Stromal cell of bone marrow (primary cell): Measurements from ENCODE around the gene ARRB1.
"Not testable (repeated sequence)": the region's sequence is repeated elsewhere in the genome, so short reads cannot be mapped to it uniquely, and the experiment has no call there.

ENCODE experiments used
- DNase-seq: peaks from one replicate; pipeline ENCODE4 v3.0.0-alpha.2; 2012; ENCODE audit warnings: low read depth

The ARRB1 gene

GRCh38 chr11:75298976-75299260 lies 52.5 kb downstream of the ARRB1 start:
- no peak for DNase-seq

GRCh38 chr11:75298191-75298975 lies 53.1 kb downstream of the ARRB1 start:
- no peak for DNase-seq

GRCh38 chr11:75293903-75294302 lies 57.6 kb downstream of the ARRB1 start:
- DNase-seq = no peak

DNA sequence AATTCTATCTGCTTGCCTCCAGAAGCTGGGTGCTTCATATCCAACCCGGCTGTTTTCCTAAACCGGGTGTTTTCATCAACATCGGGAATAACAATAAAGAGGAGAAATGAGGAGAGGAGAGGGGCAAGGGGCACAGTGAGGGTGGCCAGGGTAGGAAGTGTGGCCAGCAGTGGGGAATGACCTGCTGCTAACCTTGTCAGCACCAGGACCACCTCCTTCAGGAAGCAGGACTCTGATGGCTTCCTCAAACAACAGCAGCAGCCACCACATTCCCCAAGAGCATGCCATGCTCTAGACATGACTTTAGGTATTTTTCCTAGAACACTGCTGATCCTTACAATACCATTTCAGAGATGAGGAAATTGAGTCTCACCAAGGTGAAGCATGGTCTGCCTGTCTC lies 58.5 kb downstream of the ARRB1 start:
- DNase-seq = no peak

- DNase-seq = no peak
Observed at GRCh38 chr11:75291741-75292140, 59.7 kb downstream of the ARRB1 start.

DNA sequence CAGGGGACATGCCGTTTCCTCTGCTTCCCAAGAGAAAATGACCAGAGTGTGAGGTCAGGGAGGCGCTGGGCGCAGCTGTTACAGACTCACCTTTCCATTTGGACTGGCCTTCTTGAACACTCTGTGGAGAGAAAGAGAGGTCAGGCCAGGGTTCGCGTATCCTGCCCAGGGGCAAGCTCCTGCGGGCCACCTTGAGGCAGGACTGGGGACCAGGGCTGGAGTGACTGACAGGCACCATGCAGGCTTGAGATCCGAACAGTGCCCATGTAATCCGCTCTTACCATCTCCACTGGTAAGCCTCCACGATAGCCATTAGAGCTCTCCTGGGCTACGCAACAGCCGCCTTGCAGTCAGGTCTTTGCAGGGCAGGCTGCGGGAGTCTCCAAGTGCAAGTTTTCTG lies 61.5 kb downstream of the ARRB1 start:
- no peak for DNase-seq

GRCh38 chr11:75289511-75289760 lies 62.0 kb downstream of the ARRB1 start:
- DNase-seq = no peak

DNA sequence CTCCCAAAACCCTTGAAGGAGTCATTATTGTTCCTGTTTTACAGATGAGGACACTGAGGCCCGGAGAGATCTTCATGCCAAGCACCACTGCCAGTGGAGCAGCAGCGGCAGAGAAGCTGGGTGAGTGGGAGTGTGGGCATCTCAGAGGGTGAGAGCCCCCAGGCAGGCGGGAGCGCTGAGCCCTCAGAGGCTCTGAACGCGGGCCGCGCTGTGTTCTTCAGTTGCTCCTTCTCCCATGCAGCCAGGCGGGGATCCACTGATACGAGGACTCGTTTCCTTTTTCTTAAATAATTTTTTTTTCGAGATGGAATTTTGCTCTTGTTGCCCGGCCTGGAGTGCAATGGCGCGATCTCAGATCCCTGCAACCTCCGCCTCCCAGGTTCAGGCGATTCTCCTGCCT lies 63.9 kb downstream of the ARRB1 start:
- DNase-seq = no peak

DNA sequence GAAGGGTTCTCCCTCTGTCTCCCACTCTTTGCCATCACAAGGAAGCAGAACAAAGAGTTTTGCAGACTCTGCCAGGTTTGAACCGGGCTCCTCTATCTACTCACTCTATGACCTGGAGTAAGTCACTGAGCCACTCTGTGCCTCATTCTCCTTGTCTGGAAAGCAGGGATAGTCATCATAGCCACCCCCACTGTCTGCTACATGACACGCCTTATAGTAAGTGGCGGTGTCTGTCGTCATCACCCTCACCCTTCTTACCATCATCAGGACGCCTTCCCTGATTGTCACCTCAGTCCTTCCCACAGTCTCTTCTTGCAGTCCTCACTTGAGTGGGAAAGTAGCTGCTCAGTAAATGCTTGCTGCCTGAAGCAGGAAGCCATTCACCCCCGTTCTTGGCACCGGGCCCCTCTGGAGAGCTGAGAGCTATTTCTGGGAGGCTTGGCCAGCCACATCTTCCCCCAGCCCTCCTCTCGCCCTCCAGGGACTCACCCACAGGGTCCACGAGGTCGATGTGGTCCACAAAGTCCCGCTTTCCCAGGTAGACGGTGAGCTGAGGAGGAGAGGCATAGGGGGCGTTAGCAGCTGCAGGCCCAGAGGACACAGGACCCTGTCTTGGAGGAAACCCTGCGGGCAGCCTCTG lies 64.5 kb downstream of the ARRB1 start:
- DNase-seq = no peak

GRCh38 chr11:75285776-75286360 lies 65.6 kb downstream of the ARRB1 start:
- DNase-seq = no peak

DNA sequence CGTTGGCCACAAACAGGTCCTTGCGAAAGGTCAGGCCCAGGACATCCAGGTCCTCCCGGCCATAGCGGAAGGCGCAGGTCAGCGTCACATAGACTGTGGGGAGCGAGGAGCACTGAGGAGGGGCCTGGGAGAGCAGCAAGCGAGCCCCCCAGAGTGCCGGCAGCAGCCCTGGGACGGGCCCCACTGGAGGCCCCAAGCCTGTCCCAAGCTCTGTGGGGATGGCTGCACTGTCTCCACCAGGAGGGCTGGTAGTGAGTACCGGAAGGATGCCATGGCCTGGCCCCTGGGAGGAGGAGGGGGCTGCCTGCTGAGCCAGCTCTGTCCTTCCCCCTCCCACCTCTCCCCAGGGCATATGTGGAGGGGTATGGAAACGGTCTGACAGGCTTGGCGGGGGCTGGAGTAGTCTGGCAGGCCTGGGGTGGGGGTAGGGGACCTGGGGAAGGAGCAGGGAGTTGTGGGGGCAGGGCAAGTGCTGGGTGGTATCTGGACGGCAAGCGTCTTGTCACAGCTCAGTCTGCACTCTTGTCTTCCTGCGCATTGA lies 68.0 kb downstream of the ARRB1 start:
- no peak for DNase-seq

GRCh38 chr11:75281469-75282095 lies 69.9 kb downstream of the ARRB1 start:
- DNase-seq = no peak

DNA sequence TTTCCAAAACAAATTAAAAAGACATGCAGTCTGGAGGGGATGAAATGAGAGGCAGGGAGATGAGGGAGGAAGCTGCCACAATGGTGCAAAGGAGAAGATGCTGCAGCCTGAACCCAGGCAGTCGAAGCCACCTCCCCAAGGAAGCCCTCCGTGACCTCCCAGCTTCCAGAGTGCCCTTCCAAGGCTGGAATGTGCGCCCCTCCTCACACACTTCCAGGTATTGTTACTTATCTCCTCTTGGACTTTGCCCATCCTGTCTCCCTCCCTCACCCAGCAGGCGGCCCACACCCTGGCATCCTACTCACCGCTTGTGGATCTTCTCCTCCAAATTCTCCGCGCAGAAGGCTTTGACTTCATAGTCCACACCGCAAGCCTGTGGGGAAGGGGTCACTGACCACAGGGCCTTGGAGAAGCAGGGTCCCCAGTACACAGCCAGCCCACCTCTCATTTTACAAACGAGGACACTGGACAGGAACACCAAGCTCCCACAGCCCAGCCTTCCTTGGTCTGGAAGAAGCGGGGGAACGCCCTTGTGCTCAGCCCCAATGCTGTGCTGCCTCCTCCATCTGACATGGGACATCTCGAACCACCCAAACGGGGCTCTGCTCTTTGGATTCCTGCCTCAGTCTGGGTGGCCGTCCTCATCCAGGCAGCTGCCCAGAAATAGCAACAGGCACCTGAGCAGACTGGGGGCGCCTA lies 70.5 kb downstream of the ARRB1 start:
- no peak for DNase-seq

DNA sequence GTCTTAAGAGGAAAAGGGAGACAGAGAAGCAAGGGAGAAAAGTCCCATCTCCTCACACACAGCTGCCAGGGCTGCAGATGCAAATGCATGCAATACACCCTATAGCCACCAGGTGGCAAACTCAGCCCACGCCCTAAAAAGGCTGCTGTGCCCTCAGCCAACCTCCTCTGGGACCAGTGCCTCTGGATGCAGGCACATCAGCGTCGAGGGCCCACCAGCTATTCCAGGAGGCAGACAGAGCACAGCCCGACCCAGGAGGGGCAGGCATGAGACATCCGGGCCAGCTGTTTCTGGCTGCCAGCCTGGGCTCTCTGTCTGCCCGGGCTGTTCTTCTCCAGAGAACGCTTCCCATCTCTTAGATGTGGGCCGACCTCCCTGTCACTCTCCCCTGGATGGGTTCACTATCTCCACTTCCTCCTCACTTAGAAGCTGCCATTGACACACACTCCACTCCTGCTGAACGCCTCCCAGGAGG lies 71.2 kb downstream of the ARRB1 start:
- peak; percentile 35 for DNase-seq

GRCh38 chr11:75279273-75279672 lies 72.2 kb downstream of the ARRB1 start:
- DNase-seq = no peak

DNA sequence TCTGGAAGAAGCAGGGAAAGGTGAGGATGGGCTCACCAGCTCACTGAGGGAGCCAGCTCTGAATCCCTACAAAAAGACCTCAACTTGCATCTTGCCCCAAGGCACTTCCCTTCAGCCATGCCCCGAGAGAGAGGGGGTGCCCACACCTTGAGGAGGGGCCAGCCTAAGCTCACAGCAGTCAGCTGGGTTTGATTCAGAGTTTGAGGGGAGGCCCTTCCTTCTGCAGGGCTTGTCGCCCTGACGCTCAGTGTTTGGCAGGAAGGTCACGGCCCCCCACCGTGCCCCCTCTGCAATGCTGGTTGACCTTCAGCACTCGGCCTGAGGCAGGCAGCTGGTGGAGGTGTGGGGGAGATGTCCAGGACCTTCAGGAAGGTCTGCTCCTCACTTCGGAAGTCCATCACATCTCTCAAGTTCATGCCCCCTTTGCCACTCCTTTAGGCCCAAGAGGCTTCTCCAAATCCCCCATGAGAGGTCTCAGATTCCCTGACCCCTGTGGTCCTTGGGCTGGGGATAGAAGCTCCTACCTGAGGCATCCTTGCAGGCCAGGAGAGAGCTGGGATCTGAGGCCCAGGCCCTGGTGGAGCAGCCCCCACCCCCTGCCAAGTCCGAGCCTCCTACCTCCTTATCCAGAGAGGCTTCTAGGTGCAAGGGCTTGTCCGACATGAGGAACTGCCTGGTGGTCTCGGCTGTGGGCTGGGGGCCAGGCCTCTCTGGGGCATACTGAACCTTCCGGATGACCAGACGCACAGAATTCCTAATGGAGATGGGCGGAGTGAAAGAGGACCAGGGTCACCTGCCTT lies 73.3 kb downstream of the ARRB1 start:
- DNase-seq = no peak

- no peak for DNase-seq
Observed at GRCh38 chr11:75277211-75277805, 74.2 kb downstream of the ARRB1 start.

GRCh38 chr11:75276686-75277085 lies 74.8 kb downstream of the ARRB1 start:
- no peak for DNase-seq

GRCh38 chr11:75276186-75276585 lies 75.3 kb downstream of the ARRB1 start:
- DNase-seq = no peak

GRCh38 chr11:75275581-75275980 lies 75.9 kb downstream of the ARRB1 start:
- no peak for DNase-seq

DNA sequence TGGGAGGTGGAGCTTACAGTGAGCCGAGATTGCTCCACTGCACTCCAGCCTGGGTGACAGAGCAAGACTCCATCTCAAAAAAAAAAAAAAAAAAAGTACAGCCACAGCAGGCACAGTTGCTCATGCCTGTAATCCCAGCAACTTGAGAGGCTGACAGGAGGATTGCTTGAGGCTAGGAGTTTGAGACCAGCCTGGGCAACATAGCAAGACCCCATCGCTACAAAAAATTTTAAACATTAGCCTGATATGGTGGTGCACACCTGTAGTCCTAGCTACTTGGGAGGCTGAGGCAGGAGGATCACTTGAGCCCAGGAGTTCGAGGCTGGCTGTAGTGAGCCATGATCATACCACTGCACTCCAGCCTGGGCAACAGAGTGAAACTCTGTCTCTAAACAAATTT lies 76.7 kb downstream of the ARRB1 start:
- not testable (repeated sequence) for DNase-seq
